Epidermal melanocyte (primary cell): ENCODE results near the gene AICDA.
"Not testable (repeated sequence)": the region's sequence is repeated elsewhere in the genome, so short reads cannot be mapped to it uniquely, and the experiment has no call there.

ENCODE experiments used
- DNase-seq: peaks from one replicate; pipeline ENCODE4 v3.0.0; 2011; ENCODE audit warnings: low spot score; ENCODE audit not compliant: insufficient read length

The AICDA gene

DNA sequence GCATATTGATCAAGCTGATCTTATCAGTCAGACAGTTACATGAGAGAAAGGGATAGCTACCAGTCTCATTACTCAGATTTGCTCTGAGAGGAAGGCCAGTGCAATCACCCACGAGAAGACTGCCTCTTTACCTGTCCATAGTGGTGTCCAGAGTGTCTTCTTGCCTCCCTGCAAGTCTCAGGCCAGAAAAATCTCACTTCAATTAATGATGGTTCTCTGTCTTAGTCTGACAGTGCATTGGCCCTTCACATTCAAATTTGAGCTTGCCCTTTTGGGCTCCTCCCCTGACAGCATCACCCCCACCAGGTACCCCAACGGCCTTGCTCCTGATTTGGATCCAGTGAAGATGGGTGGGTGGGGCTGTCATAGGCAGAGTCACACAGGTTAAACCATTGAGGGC, at the start of gene AICDA:
Gene AICDA, minus strand, starts transcription at position 231 of the 400 bp plus-strand sequence. Its CDS starts 92 bp downstream, at position 139.
- DNase-seq, result no peak

GRCh38 chr12:8661751-8662150, 49.1 kb upstream of the AICDA start:
- no peak for DNase-seq

DNA sequence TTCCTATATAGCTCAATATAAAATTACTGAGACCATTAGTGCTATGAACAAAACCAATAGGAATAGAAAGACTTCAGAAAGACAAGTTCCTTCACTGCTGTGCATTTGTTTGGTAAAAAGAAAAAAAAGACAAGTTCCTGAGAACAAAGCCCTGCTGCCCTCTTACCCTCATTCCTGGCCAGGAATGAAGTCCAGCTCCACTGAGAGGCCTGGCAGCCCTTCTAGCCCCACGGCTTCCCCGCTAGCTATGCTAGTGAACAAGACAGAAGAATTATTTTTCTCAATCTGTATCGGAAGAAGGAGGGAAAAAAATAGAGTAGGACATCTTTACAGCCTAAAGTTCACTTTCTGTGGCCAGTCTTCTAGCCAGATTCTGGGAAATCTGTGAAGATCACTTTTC, 48.4 kb upstream of the AICDA start:
- DNase-seq, result no peak

- DNase-seq, result no peak
Observed at GRCh38 chr12:8658346-8658745, 45.7 kb upstream of the AICDA start.

GRCh38 chr12:8655421-8655820, 42.8 kb upstream of the AICDA start:
- no peak for DNase-seq

DNA sequence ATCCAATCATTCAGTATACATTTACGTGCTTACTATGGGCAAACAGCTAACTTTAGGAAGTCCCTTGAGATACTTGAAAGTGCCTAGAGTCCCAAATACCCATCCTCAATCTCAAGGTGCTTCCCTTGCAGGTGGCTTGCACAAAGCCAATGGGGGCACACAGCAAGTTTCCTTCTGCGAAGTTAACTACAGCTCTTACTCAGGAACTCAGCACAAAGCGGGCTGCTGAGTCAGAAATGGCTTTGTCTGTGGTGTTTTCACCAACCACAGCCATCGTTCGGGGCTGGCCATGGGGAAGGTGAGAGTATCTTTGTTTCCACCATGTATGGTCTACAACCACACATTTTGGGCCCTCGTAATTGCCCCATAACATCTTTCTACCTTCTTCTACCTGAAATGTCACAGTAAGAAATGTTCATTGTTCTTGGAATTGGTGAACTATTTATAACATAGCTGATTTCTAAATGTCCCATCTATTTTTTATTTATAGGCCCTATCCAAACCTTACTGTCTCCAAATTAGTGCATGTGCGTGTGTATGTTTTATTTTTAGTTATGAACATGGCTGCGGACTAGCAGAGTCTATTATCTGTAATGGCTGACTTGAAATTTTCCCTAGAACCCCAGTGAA, 36.0 kb upstream of the AICDA start:
- no peak for DNase-seq

- DNase-seq, result no peak
Observed at GRCh38 chr12:8647968-8648367, 35.3 kb upstream of the AICDA start.

GRCh38 chr12:8644345-8645248, 31.9 kb upstream of the AICDA start:
- no peak for DNase-seq

DNA sequence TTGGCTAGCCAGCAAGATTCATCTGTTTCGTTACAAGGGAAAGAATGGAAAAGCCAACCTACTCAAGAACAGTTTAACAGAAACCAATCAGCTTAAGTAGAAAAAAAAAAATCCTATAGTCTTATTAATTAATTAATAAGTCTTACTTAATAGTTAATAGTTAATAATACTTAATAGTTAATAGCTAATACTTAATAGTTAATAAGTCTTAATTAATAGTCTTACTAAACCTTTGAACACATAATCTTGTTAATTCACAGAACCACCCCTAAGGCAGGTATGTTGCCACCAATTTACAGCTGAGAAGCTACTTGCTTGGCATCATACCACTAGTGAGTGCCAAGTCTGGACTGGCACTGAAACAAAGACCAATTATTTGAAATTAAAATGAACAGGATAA, 30.1 kb upstream of the AICDA start:
- no peak for DNase-seq

DNA sequence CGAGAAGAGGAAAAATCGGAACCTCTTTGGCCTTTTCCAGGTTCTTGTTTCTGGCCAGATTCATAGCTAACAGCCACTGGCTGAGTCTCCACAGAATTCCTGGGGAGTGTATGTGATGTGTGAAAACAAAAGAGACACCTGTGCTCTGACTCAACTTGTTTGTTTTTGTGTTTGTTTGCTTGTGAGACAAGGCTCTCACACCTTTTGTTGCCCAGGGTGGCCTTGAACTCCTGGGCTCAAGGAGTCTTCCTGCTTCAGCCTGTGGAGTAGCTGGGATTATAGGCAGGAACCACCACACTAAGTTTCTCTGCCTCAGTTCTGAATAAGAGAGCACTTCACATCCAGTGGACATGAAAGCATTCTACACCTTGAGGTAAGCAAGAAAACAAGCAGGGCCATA, 27.3 kb upstream of the AICDA start:
- no peak for DNase-seq

- DNase-seq, result no peak
Observed at GRCh38 chr12:8638951-8639350, 26.3 kb upstream of the AICDA start.

- DNase-seq, result no peak
Observed at GRCh38 chr12:8637666-8638065, 25.0 kb upstream of the AICDA start.

- no peak for DNase-seq
Observed at GRCh38 chr12:8637244-8637643, 24.6 kb upstream of the AICDA start.

- DNase-seq, result no peak
Observed at GRCh38 chr12:8636581-8636980, 23.9 kb upstream of the AICDA start.

DNA sequence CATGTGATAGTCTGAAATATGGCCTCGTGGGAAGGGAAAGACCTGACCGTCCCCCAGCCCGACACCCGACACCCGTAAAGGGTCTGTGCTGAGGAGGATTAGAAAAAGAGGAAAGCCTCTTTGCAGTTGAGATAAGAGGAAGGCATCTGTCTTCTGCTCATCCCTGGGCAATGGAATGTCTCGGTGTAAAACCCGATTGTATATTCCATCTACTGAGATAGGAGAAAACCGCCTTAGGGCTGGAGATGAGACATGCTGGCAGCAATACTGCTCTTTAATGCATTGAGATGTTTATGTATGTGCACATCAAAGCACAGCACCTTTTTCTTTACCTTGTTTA, 23.3 kb upstream of the AICDA start:
- DNase-seq, result not testable (repeated sequence)

- not testable (repeated sequence) for DNase-seq
Observed at GRCh38 chr12:8635342-8636006, 22.8 kb upstream of the AICDA start.

DNA sequence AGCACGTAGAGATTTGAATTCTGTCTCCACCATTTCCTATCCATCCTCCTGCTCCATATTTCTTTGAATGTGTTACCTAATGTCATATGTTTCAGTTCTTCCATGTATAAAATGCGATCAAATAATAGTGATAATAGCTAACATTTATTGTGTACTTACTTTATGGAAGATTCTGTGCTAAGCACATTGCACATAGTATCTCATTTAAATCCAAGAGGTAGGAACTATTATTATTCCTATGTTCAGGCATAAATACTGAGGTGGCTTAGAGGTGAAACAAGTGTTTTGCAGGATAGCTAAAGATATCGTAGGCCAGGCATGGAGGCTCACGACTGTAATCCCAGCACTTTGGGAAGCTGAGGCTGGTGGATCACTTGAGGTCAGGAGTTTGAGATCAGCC, 17.5 kb upstream of the AICDA start:
- DNase-seq, result no peak

GRCh38 chr12:8629486-8630033, 16.9 kb upstream of the AICDA start:
- DNase-seq, result no peak

DNA sequence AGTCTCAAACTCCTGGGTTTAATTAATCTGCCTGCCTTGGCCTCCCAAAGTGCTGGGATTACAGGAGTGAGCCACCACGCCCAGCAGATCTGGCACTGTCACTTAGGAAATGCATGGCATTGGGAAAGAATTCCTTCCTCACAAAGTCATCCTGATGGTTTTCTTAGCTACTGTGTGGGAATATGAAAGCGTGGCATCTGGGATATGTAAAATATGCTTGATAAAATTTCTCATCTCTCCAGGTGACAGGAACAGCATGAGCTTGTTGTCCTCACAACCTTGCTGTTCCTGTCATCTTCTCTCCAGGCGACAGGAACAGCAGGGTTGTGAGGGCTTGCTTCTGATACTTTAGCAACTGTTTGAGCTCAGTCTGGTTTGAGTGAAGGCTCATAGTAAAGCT, 16.1 kb upstream of the AICDA start:
- DNase-seq, result no peak

- DNase-seq, result not testable (repeated sequence)
Observed at GRCh38 chr12:8624750-8625149, 12.1 kb upstream of the AICDA start.

GRCh38 chr12:8622646-8623045, 10.0 kb upstream of the AICDA start:
- no peak for DNase-seq

DNA sequence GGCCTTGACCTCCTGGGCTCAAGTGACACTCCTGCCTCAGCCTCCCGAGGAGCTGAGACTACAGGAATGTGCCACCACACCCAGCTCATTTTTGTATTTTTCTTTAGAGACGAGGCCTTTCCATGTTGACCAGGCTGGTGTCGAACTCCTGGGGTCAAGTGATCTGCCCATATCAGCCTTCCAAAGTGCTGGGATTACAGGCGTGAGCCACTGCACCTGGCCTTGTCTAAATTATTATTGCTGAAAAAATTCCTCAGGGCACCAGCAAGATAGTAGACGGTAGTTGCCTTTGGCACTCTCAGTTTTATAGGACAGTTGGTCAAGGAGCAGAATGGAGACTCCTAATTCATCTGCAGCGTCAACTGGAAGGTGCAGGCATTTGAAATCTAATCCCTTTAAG, 2.5 kb upstream of the AICDA start:
- no peak for DNase-seq
